NCI-H1105 treated with DMSO at 0.1 percent for 48 hours (cell line): ENCODE data around the gene SULT1A1.
"Not testable (repeated sequence)": the region's sequence is repeated elsewhere in the genome, so short reads cannot be mapped to it uniquely, and the experiment has no call there.

Experiments
- DNase-seq: peaks from one replicate; lab custom pipeline; 2025; lab: John Stamatoyannopoulos, UW

The SULT1A1 gene

DNA sequence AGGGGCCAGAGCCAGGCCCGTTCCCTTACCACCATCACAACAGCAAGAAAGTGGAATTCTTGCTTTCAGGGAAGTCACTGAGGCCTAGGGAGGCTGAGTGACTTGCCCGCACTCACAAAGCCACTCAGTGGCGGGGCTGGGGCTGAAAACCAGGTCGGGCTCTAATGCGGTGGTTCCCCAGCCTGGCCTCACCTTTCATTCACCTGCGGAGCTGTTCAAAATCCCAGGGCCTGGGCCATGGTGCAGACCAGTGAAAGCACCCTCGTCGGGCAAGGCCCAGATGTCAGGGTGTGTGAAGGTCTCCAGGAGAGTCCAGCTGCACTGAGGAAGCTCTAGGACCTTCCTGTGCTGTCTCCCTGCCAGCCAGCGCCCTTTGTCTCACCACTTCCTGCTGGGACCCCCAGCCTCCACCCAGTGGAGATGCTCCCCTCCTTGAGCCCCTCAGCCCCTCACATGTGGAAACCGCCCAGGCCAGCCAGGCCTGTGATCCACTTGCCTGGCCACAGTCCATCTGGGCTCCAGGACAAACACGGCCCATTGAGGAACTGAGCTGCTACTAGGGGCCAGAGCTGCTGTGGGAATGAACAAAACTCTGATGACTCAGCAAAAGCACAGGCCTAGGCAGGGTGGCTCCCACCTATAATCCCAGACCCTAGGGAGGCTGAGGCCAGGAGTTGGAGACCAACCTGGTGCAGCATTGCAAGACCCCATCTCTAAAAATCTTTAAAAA is 812 bp downstream of the SULT1A1 start:
- not testable (repeated sequence) for DNase-seq

DNA sequence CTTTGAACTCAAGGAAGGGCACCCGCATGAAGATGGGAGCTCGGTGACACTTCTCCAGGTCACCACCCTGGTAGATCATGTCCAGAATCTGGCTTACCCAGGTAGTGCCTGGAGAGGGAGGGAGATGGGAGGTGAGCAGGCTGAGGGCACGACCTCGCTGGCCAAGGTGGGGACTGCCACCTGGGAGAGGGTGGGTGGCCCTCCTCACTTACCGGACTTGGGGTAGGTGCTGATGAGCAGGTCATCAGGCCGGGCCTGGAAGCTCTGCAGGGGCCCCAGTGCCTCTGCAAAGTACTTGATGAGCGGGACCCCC is 1.4 kb downstream of the SULT1A1 start:
- not testable (repeated sequence) for DNase-seq

DNA sequence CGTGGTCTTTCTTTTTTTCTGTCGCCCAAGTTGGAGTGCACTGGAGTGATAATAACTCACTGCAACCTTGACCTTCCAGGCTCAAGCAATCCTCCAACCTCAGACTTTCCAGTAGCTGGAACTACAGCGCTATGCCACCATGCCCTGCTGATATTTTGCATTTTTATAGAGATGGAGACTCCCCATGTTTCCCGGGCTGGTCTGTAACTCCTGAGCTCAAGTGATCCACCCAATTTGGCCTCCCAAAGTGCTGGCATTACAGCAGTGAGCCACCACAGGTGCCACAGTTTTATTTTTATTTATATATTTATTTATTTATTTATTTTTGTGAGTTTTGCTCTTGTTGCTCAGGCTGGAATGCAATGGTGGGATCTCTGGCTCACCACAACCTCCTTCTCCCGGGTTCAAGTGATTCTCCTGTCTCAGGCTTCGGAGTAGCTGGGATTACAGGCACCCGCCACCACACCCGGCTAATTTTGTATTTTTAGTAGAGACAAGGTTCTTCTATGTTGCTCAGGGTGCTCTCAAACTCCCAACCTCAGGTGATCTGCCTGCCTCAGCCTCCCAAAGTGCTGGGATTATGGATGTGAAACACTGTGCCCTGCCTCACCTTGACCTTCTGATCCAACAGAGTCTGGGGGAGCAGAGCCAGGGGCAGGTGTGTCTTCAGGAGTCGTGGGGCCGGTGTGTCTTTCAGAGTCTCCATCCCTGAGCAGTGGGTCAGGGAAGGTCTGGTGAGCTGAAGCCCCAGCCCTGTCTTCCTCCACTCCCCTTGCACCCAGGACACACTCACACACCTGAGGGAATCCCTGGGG is 2.0 kb downstream of the SULT1A1 start:
- DNase-seq = not testable (repeated sequence)

DNA sequence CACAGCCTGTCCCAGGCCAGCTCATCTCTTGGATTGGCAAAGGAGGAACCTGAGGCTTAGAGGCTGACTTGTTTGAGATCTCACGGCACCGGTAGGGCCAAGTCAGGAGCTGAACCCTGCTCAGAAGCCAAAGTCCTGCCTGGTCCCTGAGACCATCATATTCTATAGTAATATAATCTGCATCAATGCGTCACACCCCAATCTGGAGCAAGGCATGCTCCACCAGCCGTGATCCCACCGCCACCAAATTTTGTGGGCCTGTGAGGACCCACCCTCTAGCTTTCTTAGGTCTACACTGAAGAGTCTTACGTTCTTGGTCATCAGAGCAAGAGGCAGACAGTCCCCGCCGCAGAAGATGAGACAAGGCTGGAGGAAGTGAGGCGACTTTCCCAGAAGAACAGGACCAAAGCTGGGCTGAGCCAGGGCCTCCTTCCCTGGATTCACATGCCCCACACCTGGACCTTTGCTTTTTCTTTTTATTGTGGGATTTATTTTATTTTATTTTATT is 2.7 kb downstream of the SULT1A1 start:
- DNase-seq = no peak

DNA sequence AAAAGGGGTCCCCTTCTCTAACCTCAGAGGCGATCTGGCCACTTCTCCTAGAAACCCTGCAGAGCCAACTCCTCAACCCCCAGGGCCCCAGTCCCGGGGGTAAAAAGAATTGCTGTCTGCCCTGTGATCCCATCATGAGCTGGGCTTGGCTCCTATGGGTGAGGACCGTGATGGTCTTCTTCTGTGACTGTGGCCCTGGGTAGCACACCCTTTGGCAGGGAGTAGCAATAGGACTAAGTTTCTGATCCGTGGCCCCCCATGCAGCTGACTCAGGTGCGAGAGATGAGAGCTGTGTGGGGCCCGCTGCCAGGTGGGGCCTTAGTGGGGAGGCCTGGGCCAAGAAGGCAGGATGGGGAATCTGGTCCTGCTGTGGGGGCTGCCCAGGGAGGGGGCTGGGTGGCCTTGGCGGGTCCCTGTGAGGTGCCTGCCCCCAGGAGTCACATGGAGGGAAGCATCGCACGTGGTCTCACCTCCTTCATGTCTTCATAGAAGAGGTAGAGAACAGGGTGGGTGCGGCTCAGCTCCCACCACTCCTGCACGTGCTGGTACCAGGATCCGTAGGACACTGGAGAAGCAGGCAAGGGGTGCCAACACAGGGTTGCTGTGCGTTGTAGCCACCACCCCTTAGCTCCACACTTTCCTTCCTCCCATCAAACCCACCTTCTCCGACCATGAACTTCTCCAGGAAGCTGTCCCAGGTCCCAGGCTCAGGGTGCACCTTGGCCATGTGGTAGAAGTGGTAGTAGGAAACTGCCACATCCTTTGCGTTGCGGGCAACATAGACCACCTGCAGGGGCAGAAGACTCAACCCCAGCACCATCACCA is 3.3 kb downstream of the SULT1A1 start:
- no peak for DNase-seq

DNA sequence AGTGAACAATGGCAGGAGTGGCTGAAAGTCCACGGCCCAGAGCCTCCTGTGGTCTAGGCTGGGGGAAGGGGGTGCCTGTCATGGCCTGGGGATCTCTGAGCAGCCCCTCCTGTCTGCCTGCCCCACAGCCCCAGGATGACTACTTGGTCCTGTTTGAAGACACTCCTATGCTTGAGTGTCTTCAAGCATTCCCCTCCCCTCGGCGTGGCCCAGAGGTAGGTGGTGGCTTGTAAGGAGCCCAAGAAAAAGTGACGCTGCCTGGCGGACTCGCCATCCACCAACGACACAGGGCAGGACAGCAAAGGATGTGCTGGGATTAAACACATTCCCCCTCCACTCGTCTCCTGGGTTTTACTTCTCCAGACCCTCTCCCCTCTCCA is 5.7 kb downstream of the SULT1A1 start:
- DNase-seq = no peak

DNA sequence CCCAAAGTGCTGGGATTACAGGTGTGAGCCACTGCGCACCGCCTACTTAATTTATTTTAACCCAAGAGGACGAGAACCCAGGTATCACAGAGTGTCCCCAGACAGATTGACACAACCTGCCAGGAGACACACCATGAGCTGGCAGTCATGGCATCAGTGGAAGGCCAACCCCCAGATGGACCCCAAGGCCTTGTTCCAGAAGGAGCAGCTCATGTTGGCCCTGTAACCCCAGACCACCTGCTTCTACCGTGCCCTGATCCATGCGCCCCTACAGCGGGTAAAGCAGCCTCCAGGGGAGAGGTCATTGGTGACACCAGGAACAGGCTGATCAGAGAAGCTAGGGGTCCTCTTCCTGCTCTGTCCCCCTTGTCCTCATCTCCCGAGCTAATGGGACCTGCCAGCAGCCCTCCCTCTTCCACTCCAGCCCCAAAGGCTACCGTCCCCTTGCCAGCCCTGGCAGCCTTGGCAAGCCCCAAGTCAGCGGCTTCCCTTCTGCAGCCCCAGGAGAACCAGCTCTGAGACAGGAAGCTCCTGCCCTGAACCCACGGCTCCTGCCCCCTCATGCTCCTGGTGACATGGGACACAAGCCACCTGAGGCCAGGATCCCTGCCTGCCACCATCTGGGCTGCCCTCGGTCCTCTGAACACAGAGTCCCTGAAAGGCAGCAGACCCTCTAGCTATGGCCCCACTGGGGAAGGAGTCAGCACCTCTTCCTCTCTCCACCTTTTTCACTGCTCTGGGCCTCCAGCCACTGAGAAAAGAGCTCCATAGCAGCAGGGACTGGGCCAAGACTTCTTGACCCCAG is 6.3 kb downstream of the SULT1A1 start:
- no peak for DNase-seq

DNA sequence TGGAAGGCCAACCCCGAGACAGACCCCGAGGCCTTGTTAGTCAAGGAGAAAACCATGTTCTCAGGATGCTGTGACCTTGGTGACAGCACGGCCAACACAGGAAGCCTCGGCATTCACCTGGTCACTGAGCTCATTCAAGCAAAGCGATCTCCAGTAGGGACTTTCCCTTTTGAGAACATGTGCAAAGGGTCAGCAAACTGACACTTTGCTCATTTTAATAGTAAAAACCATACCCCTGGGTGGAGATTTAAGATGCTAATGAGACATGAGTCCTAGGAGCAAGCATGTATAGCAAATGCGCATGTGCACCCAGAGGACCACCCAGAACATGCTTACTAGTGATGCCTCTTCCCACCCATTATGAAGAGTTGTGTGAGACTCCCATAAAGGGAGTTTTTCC is 7.3 kb downstream of the SULT1A1 start:
- DNase-seq = no peak

DNA sequence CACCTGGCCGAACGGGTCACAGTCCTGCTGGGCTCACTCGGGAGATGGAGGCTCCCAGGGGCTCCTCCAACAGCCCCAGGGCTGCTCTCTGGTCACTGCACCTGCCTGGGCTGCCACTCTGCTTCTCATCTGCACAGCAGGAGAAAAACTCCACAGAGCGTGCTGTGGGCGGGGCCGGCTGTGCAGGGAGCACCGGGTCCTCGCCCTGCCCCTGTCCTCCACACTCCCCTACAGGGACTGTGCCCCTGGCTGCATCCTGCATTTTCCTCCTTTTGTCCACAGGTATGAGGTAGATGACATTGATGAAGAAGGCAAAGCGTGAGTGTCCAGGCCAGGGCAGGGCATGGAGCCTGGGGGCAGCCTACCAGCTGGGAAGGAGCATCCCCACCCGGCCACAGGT is 7.8 kb downstream of the SULT1A1 start:
- not testable (repeated sequence) for DNase-seq

DNA sequence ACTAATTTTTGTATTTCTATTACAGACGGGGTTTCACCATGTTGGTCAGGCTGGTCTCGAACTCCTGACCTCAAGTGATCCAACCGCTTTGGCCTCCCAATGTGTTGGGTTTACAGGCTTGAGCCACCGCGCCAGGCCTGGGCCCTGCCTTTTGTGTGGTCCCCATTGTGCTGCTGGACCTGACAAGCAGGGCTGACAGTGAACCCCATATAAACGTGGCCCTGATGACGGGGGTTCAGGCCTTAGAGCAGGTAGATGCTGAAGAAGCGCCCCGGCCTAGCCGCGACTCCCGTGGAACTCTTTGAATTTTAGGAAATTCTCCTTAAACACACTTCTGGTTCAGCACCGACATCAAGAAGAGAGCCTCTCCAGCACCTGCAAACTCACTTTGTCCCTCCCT is 8.3 kb downstream of the SULT1A1 start:
- DNase-seq = not testable (repeated sequence)

DNA sequence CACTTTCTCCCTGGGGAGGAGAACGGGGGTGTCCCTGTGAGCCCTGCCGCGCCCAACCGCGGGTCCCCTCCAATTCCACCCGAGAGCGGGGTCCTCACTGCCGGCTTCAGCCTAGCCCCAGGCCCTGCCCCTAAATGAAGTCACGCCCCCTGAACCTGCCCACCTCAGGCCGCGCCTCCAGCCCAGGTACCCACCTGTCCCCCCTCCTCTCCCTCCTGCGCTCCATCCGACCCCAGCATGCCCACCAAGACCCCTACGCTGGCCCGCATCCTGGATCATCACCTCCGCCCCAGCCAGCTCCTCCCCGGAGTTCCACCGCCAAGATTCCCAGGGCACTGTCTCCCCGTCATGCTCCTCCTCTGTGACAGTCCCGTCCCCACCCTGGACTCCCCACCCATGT is 8.9 kb downstream of the SULT1A1 start:
- DNase-seq = not testable (repeated sequence)

DNA sequence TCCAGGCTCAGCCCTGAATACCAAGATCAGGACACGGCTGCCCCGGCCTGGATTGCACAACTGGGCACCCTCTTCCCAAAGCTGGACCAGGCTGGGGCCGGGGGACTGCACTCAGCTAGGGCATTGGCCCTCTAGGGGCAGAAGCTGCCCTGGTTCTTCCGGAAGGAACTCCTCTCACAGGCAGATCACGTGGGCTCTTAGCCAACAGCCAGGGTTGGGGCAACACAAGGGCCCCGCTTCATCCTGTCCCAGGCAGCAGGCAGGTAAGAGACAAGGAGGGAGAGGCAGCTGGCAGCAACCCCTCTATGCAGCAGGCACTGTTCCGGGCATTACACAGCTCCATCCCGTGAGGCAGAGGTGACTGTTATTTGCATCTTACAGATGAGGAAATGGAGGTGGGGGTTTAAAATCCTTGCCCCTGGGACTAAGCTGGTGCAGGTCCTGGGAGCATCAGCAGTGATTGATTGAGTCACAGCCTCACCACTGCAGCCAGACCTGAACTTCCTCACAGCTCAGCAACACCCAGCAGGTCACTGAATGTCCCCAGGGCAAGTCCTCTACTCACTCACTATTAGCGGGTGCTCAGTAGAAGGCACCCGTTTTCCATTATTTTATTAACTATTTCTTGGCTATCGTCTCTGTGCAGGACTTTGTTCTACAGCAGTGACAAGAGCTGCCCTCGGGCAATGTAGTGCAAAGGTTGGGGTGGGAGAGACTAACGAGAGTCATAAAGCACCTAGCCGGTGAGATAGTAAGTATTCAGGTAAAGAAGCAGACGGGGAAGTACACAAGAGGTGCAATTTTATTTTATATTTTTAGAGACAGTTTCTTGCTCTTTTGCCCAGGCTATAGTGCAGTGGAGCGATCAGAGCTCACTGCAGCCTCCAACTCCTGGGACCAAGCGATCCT is 10.2 kb downstream of the SULT1A1 start:
- DNase-seq = not testable (repeated sequence)

DNA sequence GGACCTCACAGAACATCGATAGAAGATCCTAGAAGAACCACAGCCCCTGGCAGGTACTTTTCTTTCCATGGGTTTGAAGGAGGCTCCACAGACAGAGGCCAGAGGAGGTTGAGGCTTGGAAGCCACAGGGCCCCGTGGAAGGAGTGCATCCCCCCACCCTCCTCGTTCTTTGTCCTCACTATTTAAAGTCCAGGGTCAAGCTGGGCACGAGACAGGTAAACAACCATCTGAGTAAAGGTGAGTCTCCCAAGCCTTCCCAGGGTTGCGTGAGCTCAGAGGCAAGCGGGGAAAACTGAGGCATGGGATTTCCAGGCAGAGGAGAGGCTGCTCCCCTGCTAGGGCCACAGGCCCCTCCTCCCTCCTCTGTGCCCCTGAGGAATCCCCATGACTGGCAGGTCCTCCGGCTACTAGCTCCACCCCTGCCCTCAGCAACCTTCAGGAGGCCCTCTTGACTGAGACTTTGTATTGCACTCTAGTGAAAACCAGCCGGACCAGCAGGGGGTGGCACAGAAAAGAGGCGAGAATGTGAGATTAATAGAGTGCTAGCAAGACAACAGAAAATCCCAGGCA is 12.1 kb downstream of the SULT1A1 start:
- no peak for DNase-seq

DNA sequence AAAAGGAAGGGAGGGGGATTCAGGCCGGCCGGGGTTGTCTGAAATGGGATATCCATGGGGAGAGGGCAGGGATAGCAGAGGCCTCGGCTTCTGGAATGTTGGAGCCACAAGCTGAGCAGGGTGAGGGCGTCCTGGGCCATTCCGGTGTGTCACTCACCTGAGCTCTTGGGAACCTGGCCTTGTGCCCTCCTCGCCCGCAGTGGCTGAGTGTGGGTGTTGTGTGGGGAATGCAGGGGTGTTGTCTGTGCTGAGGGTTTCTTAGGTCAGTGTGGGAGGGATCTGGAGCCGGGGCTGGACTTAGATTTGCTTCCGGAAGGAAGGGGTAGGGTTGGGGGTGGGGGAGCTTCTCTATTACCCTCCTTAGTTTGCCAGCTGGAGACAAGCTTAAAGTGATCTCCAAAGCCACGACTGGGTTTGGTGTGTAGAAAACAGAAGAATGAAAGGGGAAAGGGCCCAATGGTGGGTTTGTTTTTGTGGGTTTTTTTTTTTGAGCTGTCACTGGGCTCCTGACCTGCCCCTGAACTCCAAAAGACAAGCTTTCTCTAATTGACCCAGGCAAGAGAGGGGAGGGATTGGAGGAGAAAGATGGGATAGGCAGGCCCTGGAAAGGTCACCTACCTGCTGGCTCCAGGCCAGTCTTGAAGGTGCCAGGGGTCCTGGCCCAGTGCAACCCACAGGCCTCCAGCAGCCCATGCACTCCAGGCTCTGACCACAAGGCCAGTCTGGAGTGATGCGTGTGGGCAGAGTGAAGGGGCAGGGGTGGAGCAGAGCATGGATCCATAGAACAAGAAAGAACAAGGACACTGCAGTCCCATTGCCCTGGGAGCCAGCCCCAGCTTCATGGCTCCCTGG is 12.8 kb downstream of the SULT1A1 start, which contains the start of gene SULT1A2:
SULT1A2 (minus strand) TSS at position 211 of the 852 bp plus-strand sequence. CDS start 1,120 bp downstream, outside the sequence.
- DNase-seq = no peak

DNA sequence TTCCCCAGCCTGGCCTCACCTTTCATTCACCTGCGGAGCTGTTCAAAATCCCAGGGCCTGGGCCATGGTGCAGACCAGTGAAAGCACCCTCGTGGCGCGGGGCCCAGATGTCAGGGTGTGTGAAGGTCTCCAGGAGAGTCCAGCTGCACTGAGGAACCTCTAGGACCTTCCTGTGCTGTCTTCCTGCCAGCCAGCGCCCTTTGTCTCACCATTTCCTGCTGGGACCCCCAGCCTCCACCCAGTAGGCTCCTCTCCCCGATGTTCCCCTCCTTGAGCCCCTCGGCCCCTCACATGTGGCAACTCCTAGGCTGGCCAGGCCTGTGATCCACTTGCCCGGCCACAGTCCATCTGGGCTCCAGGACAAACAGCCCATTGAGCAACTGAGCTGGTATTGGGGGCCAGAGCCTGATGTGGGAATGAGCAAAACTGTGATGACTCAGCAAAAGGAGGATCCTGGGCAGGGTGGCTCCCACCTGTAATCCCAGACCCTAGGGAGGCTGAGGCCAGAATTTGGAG is 13.7 kb downstream of the SULT1A1 start:
- DNase-seq = no peak

DNA sequence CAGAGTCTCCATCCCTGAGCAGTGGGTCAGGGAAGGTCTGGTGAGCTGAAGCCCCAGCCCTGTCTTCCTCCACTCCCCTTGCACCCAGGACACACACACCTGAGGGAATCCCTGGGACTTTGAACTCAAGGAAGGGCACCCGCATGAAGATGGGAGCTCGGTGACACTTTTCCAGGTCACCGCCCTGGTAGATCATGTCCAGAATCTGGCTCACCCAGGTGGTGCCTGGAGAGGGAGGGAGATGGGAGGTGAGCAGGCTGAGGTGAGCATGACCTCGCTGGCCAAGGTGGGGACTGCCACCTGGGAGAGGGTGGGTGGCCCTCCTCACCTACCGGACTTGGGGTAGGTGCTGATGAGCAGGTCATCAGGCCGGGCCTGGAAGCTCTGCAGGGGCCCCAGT is 14.4 kb downstream of the SULT1A1 start:
- not testable (repeated sequence) for DNase-seq

DNA sequence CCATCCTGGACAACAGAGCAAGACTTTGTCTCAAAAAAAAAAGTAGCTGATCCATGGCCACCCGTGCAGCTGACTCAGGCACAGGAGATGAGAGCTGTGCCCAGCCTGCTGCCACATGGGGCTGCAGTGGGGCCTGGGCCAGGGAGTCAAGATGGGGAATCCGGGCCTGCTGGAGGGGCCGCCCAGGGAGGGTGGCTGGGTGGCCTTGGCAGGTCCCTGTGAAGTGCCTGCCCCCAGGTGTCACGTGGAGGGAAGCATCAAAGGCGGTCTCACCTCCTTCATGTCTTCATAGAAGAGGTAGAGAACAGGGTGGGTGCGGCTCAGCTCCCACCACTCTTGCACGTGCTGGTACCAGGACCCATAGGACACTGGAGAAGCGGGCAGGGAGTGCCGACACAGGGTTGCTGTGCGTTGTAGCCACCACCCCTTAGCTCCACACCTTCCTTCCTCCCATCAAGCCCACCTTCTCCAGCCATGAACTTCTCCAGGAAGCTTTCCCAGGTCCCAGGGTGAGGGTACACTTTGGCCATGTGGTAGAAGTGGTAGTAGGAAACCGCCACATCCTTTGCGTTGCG is 16.8 kb downstream of the SULT1A1 start:
- DNase-seq = no peak

DNA sequence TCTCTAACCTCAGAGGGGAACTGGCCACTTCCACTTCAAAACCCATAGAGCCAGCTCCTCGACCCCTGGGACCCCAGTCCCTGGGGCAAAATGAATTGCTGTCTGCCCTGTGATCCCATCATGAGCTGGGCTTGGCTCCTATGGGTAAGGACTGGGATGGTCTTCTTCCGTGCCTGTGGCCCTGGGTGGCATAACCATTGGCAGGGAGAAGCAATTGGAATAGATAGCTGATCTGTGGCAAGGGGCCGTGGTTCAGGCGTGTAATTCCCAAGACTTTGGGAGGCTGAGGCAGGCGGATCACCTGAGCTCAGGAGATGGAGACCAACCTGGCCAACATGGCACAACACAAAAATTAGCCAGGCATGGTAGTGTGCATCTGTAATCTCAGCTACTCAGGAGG is 17.3 kb downstream of the SULT1A1 start:
- no peak for DNase-seq

DNA sequence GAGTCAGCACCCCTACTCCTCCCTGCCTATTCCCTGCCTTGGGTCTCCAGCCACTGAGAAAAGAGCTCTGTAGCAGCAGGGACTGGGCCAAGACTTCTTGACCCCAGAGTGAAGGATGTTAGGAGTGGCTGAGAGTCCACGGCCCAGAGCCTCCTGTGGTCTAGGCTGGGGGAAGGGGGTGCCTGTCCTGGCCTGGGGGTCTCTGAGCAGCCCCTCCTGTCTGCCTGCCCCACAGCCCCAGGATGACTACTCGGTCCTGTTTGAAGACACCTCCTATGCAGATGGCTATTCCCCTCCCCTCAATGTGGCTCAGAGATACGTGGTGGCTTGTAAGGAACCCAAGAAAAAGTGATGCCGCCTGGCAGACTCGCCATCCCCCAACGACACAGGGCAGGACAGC is 18.5 kb downstream of the SULT1A1 start:
- no peak for DNase-seq
